HG02981 (cell line): ENCODE data around the gene LGALS3.

ENCODE experiments used
- ATAC-seq: cut with Tn5 transposase; IDR thresholded peaks from one replicate; pipeline ENCODE4 v1.9.1; 2021; ENCODE audit warnings: mild to moderate bottlenecking, moderate library complexity; ENCODE audit not compliant: unreplicated experiment

LGALS3 gene

GRCh38 chr14:55114720-55115119, 14.3 kb upstream of the LGALS3 start:
- ATAC-seq: no peak

- no peak for ATAC-seq
Observed at GRCh38 chr14:55115460-55115859, 13.6 kb upstream of the LGALS3 start.

GRCh38 chr14:55115861-55116245, 13.2 kb upstream of the LGALS3 start:
- ATAC-seq: no peak

DNA sequence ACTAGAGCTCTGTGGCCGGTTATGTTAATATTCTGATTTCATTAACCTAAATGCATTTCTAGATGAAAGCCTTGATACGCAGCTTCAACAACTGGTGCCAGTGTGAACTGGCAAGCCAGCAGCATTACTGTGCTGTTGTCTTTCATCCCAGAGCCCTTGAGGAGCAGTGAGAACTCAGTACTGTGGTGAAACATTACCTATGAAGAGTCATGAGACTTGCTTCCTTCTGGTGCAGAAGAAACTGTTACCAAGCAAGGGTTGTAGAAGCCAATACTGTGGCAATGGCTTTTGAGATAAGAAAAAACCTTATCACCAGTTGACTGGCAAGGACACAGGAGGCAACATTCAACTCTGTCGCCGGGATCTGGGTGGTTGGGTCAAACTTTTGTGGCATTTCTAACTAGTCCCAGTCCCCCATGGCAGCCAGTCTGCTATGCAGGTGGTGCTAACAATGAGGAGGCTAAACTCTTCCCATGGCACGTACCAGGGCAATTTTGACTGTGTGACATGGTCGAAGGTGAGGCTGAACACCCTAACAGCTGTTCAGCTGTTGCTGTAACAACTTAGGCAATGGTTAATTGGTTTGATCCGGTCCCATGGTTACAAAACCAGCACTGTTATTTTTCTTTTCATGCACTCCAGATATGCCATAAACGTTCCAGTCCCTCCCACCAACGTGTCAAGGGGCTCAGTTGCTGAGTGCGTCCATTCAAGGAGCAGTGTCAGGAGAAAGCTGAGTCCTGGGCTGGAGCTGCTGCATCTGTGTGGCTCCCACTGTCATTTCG, 12.6 kb upstream of the LGALS3 start:
- ATAC-seq: no peak

DNA sequence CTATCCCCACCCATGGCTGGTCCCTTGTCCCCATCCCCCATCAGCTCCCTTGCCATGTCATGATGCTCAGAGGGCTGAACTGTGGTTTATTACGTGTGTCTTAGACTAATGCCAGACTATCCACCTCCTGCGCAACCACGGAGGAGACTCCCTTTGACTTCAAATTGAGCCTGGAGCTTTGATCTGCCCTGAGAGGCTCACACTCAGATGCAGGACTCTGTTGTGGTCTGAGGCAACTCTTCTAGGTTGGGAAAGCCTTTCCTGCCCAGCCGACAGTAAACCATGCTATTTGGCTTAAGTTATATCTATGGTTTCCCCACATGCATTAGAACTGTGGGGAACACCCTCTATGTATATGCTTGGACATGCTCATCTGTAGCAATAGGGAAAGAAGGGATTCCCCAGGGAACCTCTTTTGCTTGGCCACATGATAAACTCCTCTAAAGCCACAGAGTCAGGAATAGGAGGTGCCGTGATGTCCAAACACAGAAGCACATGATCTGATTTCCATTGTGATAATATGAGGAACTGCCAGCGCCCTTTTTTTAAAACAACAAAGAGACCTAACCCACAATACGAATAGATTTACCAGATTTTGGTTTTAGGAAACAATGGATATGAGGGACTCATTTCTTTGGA, 11.1 kb upstream of the LGALS3 start:
- ATAC-seq: no peak

DNA sequence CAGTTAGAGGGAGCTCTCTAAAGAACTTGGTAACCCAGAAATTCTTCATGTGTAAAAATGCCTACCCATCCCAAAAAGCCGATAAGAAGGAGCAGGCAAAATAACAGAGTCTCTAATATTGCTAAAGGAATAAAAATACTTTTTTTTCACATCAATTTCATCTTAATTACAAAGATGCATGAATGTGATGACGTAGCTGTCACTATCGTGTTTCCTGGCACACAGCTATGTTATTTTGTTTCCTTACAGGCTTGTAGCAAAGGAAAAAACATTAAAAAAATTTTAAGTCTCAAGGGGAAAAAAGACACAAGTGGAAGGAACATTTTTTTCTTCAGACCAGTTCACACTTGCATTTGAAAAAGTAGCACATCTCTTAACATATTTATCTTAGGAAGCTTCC, 10.3 kb upstream of the LGALS3 start:
- no peak for ATAC-seq

DNA sequence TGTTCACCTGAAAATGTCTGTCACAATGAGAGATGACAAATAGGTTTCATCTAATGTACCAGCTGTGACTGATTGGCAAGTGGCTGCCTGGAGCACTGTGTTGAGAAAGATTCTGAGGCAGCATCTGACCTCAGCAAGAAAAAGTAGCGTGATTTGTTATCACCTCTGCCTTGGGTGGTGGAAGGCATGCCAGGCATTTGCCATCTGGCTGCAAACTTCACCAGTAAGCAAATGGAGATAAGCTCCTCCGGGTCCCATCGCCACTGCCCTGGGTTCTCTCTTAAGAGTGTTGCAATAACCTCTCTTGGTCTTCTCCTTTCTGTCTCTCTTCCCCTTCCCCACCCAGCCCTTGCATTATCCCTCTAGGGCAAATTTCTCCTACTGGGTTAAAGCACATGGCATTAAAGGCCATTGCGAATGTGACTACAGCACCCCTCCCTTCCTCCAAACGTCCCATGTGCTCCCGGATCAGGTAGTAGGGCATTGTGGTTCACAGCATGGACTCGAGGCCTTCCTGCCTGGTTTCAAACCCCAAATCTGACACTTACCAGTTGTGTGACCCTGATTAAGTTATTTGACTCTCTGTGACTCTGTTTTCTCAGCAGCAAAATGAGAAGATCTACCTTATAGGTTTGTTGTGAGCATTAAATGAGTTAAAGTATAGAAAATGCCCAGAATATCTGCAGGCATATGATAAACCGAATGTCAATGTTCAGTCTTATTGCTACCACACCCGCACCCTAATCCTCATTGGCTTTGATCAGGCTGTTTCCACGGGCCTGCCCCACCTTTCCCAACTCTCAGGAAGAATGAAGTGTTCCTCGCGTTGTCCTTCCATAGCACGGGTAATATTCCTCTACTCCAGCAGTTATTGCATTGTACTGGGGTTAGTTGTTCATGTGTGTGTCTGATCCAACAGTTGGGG, 8.2 kb upstream of the LGALS3 start:
- no peak for ATAC-seq

- no peak for ATAC-seq
Observed at GRCh38 chr14:55121628-55122439, 7.2 kb upstream of the LGALS3 start.

- no peak for ATAC-seq
Observed at GRCh38 chr14:55122440-55122986, 6.5 kb upstream of the LGALS3 start.

- ATAC-seq: no peak
Observed at GRCh38 chr14:55123101-55123500, 6.0 kb upstream of the LGALS3 start.

DNA sequence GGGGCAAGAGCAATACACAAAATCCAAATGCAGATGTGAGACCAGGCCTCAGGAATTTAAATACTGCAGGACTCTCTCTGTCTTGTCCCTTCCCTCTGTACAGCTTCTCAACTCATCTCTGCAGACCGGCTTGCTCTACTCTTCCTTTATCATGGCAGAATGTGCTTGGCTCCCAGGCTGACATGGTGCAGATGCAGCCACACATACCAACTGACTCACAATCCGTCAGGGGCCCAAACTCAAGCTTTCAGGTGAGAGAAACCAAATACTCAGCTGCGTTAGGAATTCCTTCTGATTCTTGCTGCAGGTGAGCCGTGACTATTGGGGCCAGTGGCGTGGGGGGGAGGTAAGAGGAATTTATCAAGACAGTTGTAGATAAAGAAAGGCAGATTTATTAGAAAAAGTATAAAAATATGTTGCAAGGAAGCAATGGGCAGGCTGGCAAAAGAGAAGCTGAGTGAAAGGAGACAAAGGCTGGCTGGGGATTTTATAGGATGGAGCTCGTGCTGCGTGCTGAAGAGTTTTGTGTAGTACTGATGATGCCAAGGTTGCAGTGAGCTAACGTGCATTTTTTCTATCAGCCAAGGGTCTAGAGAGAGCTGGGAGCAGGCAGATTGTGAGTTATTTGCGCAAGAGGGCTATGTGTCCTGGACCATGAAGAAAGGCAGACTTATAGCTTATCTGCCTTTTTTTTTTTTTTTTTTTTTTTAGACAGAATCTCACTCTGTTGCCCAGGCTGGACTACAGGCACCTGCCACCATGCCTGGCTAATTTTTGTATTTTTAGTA, 5.0 kb upstream of the LGALS3 start:
- ATAC-seq: no peak

- ATAC-seq: no peak
Observed at GRCh38 chr14:55124774-55125386, 4.2 kb upstream of the LGALS3 start.

GRCh38 chr14:55125403-55125802, 3.6 kb upstream of the LGALS3 start:
- no peak for ATAC-seq

- no peak for ATAC-seq
Observed at GRCh38 chr14:55126034-55126433, 3.0 kb upstream of the LGALS3 start.

GRCh38 chr14:55126932-55127459, 2.1 kb upstream of the LGALS3 start:
- ATAC-seq: no peak

- no peak for ATAC-seq
Observed at GRCh38 chr14:55127460-55127951, 1.5 kb upstream of the LGALS3 start.

DNA sequence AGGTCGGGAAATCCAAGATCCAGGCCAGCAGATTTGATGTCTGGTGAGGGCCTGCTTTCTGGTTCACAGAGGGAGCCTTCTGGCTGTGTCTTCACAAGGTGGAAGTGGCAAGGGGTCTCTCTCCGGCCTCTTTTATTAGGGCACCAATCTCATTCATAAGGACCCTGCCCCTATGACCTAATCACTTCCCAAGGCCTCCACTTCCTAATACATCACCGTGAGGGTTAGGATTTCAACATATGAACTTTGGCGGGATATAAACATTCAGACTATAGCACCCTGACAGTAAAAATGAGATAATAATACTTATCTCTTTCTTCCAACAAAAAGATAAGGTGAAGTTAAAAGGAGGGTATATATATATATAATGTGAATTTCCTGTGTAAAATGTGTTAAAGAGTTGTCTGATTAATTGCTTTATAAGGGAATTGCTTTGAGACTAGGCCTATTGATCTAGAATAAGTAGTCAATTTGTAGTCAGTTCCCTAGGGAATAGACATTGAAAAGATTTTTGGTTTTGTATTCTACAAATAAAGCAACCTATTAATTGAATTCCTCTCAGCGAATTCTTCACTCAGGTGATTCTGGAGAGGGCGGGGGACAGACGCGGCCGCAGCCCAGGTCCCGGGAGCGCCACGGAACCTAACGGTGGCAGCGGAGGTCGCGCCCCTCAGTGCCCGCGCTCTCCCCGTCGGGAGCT, 516 bp upstream of the LGALS3 start:
- no peak for ATAC-seq
